Epidermal melanocyte (primary cell): Measurements from ENCODE around the gene PWP1.

Experiments used
- DNase-seq: peaks from one replicate; pipeline ENCODE4 v3.0.0; 2011; ENCODE audit warnings: low spot score; ENCODE audit not compliant: insufficient read length

Gene PWP1

DNA sequence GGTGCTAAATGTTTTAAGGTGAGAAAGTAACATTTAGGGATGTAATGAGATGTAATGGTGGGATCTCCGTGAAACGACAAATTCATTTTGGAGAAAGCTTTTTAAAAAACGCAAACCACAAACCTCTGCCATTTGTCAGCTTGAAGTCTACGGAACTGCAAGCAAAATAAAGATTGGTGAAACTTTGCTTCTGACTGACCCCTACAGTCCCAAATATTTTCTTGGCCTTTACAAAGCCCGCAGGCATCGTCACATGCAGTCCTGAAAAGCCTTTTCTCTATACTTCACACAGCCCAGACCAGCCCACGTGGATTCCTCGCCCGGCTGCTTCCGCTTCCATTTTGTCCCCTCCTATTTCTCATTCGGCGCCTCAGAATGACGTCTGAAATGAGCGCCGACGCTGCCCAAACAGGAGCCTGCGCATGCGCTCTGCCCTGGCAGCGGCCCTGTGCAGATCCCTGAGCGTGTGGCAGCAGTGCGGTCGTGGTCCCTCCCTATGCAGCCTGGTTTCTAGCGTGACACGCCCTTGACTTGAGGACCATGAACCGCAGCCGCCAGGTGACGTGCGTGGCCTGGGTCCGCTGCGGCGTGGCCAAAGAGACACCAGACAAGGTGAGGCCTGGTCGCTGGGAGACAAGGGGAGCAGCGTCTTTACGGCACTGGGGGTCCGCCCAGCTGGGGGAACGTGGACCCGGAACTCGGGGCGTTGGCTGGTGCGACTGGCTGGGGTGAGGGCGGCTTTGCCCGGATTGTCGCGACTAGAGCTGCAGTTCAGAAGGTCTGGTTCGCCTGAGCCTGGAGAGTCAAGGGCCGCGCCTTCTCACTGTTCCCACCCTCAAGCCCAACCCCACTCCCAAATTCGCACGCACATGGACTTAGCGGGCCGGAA is at the start of gene PWP1:
Gene PWP1 (plus strand): TSS at position 440 of the 889 bp plus-strand sequence. CDS start 101 bp downstream, at position 541.
- DNase-seq: peak; percentile 86

DNA sequence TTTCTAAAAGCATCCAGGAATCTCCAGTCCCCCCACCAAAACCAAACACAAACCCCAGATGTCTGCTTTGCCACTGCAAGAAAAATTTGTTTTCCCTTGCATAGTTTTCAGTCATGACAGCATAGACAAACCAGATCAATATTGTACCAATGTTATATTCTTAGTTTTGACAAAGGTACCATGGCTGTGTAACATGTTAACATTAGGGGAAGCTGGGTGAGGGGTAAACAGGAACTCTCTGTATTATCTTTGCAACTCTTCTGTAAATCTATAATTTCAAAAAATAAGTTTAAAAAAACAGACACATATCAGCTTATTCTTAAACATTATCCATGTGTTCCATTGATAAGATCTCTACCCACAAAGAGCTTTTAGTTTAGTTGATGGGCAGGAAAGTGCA is 44.4 kb upstream of the PWP1 start:
- DNase-seq: no peak

DNA sequence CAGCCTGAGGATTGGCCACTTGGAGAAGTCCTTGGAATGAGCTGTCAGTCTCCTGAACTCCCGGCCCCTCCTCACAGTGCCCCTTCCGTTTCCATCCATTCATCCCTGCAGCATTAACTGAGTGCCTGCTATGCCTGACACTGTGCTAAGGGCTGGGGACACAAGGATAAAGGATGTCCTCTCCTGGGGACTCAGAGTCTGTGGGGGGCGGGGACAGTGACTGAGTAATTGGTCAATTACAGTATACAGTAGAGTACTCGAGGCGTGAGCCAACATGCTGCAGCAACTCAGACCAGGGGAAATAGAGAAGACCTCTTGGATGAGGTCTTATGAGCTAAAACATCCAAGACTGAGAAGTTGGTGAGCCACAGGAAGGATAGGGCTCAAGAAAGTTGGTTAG is 43.4 kb upstream of the PWP1 start:
- no peak for DNase-seq

GRCh38 chr12:107645630-107646333 is 39.8 kb upstream of the PWP1 start:
- no peak for DNase-seq

DNA sequence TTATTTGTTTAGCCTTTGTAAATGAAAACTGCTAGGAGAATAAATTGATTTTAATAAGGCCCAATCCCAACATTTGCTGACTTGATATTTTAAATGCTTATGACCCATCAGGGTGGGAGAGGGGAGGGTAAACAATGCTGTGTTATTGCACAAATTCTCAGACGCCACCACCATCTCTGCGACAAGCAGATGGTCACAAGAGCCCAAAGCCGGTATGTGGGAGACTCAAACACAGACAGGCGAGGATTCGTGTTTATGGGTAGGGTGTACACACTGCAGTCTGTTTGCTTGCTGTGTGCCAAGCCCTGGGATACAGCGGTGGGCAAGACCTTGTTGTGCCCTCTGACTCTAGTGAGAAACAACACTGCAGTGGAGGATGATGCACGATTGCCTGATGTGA is 39.2 kb upstream of the PWP1 start:
- no peak for DNase-seq

- DNase-seq: no peak
Observed at GRCh38 chr12:107649661-107650061, 35.9 kb upstream of the PWP1 start.

DNA sequence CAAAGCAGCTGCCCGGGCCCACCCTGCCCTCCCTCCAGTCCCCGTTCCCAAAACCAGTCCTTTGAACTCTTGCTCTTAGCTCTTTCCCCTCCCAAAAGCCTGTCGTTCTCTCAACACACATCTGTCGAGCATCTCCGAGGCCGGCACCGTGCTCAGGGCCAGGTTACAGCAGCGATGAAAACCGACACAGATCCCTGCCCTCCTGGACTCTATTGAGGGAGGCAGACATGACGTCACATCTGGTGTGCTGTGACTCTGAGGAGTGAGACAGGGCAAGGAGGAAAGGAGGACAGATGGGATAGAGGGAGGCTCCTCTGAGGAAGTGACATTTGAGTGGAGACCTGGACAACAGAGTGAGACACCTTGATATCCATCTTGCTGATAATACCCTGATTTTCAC is 34.6 kb upstream of the PWP1 start:
- no peak for DNase-seq

DNA sequence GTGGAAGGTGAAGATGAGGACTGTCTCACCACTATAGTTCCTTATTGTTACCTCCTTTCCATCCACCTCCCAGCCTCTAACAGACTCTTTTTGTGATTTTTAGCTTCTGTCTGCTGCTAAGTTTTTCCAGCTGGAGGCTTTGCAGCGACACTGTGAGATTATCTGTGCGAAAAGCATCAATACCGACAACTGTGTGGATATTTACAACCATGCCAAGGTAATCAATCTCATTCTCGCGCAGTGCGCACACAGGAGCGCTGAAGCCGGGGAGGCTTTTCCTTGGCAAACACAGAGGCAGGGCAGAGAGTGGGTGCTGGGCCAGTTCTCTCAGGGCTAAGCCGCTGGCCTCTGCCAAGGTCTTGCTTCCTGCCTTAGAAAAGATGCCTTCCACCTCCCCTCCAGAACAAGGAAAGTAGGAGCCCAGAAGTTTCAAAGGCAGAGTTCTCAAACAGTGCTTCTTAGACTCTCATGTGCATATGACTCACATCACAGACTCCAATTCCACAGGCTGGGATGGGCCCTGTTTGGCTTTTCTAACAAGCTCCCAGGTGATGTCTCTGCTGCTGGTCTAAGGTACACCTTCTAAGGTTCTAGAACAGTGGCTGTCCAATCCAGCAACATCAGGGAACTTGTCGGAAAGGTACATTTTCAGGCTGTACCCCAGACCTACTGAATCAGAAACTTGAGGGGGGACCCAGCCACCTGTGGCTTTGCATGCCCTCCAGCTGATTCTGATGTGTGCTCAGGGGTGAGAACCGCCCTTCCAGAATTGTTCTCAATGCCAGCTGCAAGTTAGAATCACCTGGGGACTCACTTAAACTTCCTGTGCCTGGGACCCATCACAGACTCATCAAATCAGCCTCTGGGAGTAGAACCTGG is 33.8 kb upstream of the PWP1 start:
- DNase-seq: no peak

DNA sequence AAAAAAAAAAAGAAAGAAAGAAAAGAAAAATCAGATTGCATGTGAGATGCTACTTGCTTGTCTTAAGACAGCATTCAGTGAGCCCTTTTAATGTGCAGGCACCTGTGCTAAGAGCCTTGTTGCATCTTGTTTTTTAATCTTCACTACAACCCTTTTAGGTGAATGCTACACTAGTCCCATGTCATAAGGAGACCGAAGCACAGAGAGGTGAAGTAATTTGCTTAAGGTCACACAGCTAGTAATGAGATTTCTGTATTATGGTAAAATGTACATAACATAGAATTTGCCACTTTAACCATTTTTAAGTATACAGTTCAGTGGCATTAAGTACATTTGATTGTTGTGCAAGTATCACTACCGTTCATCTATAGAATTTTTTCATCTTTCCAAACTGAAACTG is 32.1 kb upstream of the PWP1 start:
- DNase-seq: no peak

- no peak for DNase-seq
Observed at GRCh38 chr12:107654873-107655272, 30.7 kb upstream of the PWP1 start.

GRCh38 chr12:107655281-107656065 is 30.1 kb upstream of the PWP1 start:
- no peak for DNase-seq

DNA sequence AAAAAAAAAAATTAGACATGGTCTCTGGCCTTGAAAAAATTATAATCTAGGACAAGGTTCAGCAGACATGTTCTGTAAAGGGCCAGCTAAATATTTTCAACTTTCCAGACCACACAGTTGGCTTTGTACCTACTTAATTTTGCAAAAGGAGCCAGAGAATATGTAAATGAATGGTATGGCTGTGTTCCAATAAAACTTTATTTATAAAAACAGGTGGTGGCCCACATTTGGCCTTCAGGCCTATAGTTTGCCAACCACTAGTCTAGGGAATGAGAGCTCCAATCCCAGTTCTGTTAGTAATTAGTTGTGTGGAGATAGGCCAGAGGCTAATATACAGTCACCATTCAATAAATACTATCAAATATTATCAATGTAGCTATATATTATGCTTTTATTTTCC is 29.3 kb upstream of the PWP1 start:
- no peak for DNase-seq

DNA sequence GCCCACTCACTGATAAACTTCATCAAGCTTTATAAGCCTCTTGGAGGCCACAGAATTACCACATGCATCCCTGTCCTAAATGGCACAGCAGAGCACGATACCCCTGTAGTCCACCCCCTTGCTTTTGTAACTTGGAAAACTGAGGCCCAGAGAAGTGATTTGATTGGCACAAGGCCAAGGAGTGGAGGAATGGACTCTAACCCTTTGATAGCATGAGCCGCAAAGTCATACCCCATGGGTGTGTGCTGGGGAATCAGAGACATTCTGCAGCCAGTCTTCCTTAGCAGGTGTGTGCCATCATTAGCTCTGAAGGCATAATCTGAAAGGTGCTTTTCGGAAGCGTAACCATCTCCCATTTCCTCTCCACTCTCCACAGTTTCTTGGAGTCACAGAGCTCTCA is 28.5 kb upstream of the PWP1 start:
- DNase-seq: no peak

DNA sequence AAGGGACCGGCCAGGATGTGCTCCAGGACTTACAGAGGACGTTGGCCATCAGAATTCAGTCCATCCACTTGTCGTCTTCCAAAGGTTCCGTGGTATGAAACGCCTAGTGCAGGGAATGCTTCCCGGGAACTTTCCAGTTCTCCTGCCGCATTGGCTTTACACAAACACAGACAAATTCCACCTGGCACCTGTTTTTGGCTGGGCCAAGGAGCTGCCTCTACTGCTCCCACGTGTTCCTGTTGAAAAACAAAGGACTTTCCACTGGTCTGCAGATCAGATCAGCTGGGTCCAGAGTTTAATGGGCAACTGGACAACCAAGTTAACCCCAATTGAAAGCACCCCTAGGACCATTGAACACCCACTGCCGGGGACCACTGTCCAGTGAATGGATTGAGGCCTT is 28.0 kb upstream of the PWP1 start:
- DNase-seq: no peak

DNA sequence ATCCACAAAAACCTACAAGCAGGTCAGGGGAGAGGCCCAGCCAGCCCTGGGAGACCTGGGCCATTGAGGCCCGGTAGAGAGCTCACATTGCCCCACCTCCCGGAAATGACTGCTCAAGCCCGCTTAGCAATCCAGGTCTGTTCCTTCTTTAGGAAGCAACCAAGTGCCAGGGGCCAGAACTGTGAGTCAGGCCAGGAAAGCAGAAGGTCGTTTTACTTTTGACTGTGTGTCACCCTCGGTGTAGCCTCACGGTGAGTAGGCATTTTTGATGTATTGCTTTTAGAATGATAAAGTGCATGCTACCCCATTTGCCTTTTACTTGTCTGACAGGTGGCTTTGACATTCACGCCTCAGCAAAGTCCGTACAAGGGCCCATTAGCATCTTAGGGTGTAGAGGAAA is 25.4 kb upstream of the PWP1 start:
- no peak for DNase-seq

- no peak for DNase-seq
Observed at GRCh38 chr12:107660861-107661415, 24.7 kb upstream of the PWP1 start.

- no peak for DNase-seq
Observed at GRCh38 chr12:107661830-107662229, 23.8 kb upstream of the PWP1 start.

GRCh38 chr12:107662484-107662883 is 23.1 kb upstream of the PWP1 start:
- no peak for DNase-seq

- DNase-seq: no peak
Observed at GRCh38 chr12:107663277-107663676, 22.3 kb upstream of the PWP1 start.

GRCh38 chr12:107666009-107666408 is 19.6 kb upstream of the PWP1 start:
- no peak for DNase-seq

- no peak for DNase-seq
Observed at GRCh38 chr12:107667464-107667863, 18.1 kb upstream of the PWP1 start.
